Measurements from ENCODE around the gene IFRD1.

IFRD1 gene

GRCh38 chr7:112449902-112450806 is at the start of gene IFRD1:
TSS of gene IFRD1 (plus strand) at chr7:112450460. CDS start at chr7:112450689, 229 bp downstream.
- peak; percentile 99 for DNase-seq

GRCh38 chr7:112404321-112404720 is 45.9 kb upstream of the IFRD1 start:
- no peak for DNase-seq

DNA sequence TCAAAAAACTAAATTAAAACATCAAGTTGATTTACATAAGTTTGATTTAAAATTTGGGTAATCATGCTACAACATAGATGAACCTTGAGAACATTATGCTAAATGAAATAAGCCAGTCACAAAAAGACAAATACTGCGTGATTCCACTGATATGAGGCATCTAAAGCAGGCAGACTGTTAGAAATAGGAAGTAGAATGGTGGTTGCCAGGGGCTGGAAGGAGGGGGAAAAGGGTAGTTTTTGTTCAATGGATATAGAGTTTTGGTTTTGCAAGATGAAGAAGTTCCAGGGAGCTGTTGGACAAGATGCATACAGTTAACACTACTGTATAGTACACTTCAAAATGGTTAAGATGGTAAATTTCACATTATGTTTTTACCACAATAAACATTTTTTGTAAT is 45.0 kb upstream of the IFRD1 start:
- DNase-seq = no peak

- DNase-seq = no peak
These were observed 43.0 kb upstream of the IFRD1 start for GRCh38 chr7:112407261-112407660.

- DNase-seq = no peak
These were observed 40.2 kb upstream of the IFRD1 start for GRCh38 chr7:112410092-112410491.

DNA sequence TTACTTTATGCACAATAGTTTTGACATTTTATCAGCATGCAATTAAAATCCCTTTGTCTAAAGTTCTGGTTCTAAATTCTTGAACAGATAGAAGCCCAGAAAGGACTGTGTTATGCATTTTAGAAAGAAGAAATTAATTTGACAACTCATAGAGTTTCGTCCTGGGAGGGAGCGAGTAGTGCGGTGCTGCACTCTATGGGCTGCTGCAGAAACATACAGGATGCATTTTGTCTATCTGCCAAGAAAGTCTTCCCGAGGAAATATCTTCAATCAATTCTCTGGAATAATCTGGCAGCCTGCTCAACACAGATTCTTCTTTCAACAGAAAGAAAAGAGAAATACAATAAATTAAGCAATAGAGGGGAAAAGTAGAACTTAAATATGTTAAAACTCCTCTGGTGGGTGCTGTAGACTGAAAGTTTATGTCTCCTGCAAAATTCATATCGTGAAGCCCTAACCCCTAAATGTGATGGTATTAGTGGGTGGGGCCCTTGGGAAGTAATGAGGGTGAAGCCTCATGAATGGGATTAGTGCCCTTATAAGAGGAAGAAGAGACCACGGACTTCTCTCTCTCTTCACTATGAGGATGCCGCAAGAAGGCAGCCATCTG is 39.0 kb upstream of the IFRD1 start:
- no peak for DNase-seq

DNA sequence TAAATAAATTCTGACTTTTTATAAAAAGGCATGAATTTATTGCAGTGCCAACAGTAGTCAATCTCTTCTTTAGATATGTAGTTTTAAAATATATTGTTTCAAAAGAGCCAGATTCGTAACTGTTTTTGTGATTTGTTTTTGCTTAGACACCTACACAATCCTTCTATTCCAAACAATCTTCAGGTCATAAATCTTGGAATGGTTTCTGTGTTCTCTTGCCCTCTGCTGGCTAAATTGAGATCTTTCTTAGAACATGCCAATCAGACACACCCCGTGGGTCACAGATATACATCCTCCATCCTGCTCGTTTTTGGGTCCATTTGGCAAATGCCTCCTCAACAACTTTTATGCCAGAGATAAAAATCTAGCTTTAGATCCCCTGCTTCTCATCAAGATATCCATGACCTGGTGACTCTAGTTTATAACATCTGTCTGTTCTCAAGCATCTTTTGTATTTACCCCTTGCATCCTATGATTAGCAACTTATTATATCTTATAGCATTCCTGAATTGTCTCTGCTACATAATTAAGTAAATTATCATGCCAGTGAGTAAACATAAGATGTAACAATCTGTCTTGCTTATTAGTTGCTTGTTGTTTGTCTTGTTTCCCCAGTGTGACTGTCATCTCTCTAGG is 35.3 kb upstream of the IFRD1 start:
- no peak for DNase-seq

DNA sequence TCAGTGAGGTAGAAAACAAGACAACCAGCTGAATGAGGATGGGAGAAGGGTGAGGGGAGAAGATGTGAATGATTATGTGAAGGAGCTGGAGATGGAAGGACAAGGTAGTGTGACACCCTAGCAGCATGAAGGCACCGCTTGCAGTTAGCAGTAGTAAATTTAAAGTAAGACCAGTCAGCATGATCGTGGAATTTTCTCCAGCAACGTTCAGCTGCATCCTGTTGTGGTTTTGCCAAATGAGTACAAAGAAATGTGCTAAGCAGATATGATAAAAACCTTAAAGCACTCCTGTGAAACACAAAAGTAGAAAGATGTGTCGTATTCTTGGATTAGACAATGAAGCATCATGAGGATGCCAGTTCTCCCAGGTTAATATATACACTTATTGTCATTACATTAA is 34.1 kb upstream of the IFRD1 start:
- DNase-seq = no peak

GRCh38 chr7:112419543-112420130 is 30.6 kb upstream of the IFRD1 start:
- no peak for DNase-seq

GRCh38 chr7:112420236-112420861 is 29.9 kb upstream of the IFRD1 start:
- no peak for DNase-seq

GRCh38 chr7:112421666-112422486 is 28.4 kb upstream of the IFRD1 start:
- no peak for DNase-seq

DNA sequence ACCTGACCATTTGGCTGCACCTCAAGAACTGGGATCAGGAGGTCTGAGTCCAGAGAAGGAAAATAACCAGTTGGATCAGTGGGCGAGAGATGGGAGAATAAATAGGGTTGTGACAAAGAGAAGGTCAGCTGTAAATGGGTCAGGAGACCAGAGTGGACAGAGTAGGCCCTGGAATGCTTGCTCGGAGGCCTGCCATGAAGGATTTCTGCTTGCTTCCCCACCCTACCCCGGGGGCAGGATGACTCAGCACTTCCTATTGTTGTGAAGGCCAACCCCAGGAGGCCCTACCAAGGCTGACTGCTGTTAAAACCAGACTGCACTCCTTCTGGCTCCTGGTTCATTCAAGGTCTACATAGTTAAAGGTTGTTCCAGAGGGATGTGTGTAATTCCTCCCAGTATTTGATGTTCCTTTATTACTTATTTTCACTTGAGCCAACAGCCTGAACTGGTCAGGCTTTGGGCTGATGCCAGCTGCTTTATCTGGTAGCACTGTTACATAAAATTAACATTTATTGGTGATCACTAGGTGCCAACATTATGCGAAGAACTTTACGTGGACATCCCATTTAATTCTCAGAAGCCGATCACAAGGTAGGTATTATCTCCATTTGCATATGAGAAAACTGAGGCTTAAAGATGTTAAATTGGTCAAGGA is 27.3 kb upstream of the IFRD1 start:
- peak; percentile 98 for DNase-seq

- no peak for DNase-seq
These were observed 26.3 kb upstream of the IFRD1 start for GRCh38 chr7:112423987-112424386.

DNA sequence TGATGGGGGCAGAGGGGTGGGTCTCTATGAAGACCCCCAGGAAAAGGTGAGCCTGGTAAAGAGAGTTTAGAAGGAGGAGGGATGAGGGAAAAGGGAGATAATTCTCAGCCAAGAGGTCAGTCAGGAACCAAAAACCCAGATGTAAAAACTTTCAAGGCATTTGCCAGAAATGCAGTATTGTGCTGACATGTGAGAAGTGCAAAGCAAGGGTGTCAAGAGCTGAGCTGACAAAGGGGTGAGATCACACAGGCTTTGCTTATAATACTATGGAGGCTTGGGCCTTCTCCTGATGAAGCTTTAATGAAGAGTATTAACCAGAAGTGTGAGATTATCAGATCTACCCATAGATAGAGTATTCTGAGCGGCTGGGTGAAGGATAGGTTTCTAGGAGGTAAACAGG is 22.3 kb upstream of the IFRD1 start:
- DNase-seq = no peak

DNA sequence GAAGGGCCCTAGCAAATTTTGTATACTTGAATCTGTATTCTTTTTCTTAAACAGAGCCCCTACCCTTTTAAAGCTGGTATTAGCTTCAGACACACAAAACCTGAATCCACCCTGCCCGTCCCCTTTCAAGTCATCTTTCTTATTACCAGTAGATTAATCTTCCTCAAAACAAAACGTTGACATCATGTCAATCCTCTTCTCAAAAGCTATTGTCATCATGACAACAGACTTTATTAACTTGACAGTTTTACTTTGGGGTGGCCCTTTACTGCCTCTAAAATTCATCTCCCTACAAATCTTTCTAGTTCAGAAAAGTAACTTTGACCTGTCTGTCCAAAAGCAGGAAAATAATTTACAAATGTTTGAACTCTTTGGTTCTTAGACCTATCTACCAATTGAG is 21.5 kb upstream of the IFRD1 start:
- DNase-seq = no peak

GRCh38 chr7:112430649-112431048 is 19.6 kb upstream of the IFRD1 start:
- no peak for DNase-seq

GRCh38 chr7:112431803-112432202 is 18.5 kb upstream of the IFRD1 start:
- DNase-seq = no peak

DNA sequence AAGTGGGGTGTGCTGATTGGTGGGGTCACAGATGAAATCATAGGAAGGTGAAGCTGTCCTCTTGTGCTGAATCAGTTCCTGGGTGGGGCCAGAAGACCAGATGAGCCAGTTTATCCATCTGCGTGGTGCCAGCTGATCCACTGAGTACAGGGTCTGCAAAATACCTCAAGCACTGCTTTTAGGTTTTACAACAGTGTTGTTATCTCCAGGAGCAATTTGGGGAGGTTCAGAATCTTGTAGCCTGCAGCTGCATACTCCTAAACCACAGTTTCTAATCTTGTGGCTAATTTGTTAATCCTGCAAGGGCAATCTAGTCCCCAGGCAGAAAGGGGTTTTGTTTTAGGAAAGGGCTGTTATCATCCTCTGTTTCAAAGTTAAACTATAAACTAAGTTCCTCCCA is 17.0 kb upstream of the IFRD1 start:
- DNase-seq = peak; percentile 87

GRCh38 chr7:112437072-112437471 is 13.2 kb upstream of the IFRD1 start:
- DNase-seq = no peak

DNA sequence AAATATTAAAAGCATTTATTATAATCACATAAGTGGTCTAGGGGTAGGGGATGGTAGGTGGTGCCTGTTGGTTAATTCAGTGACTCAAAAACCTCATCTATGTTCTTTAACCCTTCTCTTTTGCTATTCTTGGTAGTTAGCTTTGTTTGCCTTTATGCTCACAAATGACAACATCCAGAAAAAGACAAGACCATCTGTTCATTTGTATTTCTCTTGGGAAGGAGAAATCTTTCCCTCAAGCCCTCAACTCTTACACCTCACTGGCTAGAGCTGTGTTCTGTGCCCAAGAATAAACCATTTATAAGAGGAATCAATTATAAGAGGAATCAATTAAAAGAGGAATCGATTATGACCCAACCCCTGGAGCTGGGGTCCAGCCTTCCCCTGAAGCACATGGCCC is 10.8 kb upstream of the IFRD1 start:
- DNase-seq = no peak

DNA sequence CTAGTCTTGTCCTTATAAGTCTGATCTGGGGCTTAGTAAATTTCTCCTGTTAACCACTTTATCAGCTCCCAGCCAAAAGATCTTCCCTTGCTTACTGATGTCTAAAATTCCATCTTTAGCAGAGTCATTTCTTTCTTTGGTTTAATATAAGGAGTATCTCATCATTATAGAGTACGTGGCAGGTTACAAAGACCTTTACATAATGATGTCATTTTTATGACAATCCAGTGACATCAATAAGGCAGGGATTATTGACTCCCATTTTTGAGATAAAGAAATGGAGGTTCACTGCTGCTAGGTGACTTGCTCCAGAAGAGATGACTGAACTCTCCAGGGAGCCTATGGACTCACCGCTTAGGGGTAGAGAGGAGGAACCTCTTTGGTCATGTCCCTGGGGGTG is 8.1 kb upstream of the IFRD1 start:
- no peak for DNase-seq

DNA sequence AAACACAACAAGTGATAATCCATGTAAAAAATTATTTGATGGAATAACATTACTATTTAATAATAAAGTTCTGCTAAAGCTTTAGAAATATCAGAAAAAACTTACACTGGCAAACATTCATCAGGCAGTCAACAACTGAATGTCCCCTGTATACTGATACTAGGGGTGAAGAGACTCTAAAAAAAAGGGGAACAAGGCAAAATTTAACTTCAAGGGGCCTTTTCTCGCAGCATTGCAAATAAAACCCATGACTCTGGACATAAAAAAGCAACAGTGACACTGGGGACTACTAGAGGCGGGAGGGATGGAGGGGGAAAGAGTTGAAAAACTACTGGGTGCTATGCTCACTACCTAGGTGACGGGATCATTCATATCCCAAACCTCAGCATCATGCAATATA is 5.8 kb upstream of the IFRD1 start:
- no peak for DNase-seq
